GM18505 (cell line): Measurements from ENCODE around the gene COL6A3.
"Not testable (repeated sequence)": the region's sequence is repeated elsewhere in the genome, so short reads cannot be mapped to it uniquely, and the experiment has no call there.

Experiments
- ATAC-seq: cut with Tn5 transposase; IDR thresholded peaks from one replicate; pipeline ENCODE4 v1.9.1; 2021; ENCODE audit not compliant: unreplicated experiment
- POLR2A ChIP-seq: IDR thresholded peaks from 4 replicates; pipeline ENCODE4 v1.6.1; 2011; ENCODE audit warnings: borderline replicate concordance; ENCODE audit not compliant: insufficient read depth, insufficient read length; ENCODE audit errors: extremely low read depth

COL6A3 gene

DNA sequence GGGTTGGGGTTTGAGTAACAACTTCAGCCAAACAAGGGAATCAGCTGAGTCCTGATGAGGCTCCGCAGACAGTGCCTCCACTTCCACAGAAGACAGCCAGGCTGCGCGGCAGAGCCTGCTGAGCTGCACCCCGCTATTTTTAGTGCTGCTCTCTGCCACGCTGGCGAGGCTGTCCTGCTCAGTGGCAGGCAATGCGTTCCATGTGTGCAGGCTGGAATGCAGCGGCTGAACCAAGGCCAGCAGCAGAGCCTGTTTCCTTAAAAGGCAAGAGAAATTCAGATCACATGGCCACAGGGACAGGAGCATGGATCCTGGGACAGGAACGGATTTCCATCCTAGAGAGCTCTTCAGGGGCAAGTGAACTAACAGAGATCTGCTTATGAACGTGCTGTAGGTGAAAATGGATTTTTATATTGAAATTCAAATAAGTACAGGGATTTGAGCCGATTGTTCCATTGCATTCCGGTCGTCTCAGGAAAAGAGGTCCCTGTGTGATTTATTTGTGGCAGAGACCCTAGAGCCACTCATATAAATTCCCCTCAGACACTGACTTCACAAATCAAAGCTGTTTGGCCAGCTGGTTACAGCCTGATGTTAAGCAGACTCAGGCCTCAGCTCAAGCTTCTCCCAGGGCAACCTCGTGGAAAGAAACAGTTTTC is 98.7 kb downstream of the COL6A3 start:
- no peak for TF ChIP-seq POLR2A
- no peak for ATAC-seq

DNA sequence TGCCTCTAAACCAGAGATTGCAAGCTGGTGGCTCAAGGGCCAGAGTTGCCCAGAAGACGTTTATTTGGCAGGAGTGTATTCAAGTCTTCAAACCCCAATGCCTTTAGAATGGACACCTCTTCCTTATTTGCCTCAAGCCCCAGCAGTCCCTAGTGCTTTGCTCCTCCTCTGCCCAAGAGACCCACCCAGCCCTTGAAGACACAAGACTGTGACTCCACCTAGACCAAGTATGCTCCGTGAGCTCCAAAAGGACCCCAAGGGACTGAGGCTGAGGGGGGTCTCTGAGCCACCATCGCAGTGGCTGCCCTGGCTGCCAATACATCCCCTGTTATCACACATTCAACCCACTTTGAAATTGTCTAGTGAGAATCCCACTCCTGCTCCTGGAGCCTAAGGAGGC is 99.3 kb downstream of the COL6A3 start:
- TF ChIP-seq POLR2A = no peak
- no peak for ATAC-seq

DNA sequence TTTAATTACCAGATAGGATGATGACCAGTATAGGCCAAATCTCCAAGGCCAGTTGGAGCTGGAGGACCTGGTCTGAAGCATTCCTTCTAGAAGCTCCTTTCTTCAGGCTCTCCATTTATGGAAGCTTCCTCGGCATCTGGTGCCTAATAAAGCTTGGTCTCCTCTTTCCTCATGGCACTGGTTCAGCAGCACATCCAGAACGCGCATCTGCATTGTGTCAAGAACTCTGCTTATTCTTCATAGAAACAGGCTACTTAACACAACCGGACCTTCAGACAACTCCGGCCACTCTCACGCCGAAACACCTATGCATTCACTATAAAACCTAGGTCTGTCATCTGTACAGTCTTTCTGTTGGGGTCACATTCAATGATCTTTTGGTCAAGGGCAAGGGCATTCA is 99.8 kb downstream of the COL6A3 start:
- no peak for TF ChIP-seq POLR2A
- no peak for ATAC-seq

DNA sequence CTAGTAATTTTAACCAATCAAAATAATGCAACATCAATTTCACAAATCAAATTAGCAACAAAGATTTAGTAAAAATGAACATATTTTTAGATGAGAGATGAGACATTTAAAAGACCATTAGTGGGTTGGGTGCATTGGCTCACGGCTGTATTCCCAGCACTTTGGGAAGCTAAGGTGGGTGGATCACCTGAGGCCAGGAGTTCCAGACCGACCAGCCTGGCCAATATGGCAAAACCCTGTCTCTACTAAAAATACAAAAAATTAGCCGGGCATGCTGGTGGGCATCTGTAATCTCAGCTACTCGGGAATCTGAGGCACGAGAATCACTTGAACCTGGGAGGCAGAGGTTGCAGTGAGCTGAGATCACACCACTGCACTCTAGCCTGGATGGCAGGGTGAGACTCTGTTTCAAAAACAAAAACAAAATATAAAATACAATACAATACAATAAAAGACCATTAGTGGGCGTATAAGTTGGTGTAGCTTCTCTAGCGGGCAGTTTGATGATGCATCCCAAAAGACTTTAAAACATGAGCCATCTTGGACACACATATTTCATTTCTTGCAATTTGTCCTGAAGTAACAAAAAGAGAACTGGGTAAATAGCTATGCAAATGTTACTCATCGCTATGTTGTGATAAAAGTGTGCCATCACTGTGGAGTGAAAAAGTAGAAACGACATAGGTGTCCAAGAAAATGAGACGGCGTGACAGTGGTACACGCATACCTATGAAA is 101.8 kb downstream of the COL6A3 start:
- ATAC-seq = no peak

DNA sequence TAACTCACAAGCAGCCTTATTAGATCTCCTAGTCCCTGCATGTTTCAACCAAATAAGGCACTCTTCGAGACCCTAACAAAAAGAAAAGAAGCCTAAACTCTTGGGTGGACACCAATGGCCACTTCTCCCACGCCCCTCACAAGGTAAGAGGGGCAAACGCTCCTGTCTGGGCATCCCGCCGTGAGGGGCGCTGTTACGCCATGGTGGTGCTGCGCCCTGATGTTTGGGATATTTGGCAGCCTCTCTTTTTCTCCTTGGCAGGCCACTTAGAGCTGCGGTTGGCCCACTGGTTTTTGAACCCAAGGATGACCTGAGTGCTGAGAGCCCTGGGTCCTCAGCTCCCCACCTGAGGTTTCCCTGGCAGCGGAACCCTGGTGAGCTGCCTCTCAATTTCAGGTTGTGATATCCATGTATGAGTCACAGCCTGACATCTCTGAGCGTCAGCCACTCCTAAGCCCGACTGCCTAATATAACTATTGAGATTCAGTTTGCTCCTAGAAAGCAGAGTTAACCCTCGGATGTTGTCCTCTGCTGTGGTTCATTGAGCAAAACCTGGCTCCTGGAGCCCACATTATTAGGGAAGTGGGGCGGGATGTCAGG is 103.3 kb downstream of the COL6A3 start:
- no peak for ATAC-seq
- TF ChIP-seq POLR2A = no peak

More for the DNA sequence above, 101.8 kb downstream of the COL6A3 start:
- TF ChIP-seq POLR2A = no peak

DNA sequence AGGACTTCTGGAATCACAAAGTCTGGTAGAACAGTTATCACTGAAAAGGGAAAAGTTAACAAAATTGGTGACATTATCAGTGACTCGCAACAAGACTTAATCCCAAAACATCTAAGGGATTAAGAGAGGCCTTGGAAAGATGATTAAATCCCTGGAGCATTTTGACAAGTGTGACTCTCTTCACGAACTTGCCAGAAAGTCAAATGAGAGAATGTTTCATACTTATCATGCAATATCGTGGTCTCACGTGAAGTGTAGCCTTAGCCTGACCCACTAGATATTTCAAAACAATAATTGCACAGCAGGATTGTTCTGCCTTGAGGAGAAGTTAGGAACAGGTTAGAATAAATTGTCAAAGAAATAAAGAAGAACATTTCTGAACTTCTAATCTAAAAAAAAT is 104.5 kb downstream of the COL6A3 start:
- no peak for ATAC-seq

DNA sequence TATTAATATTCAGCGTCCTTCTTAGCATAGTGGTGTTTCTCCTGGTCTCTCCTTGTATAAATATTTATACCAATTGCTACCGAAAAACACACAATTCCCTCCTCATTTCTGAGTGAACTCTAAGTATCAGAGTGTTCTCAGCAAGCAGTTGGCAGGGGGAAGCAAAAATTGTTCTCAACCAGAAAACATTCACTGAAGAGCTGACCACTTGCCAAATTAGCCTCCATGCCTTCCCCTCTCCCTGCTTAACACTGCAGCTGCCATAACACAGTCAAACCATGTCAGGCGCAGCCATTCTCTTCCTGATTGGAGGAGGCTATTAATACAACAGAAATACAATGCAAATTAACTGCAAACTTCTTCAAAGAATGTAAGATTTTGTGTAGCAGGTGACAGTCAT is 105.0 kb downstream of the COL6A3 start:
- no peak for ATAC-seq
- TF ChIP-seq POLR2A = no peak

More for the DNA sequence above, 104.5 kb downstream of the COL6A3 start:
- TF ChIP-seq POLR2A = no peak

DNA sequence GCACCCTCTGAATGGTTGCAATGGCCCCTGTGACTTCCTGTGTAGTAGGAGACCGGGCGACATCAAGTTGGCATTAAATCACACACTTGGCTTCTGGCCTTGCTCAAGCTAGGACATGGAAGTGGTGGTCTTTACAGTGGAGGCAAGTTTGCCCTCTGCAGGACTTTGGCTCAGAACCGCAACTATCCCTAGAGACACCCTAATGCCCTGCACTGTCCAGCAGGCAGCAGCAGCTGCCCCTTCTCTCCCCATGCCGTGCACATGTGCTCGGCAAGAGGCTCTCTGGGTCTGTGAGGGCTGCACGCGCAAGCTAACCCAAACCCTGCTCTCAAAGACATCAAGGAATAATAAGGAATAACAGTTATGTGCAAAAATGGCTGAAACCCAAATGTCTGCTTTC is 106.5 kb downstream of the COL6A3 start:
- no peak for TF ChIP-seq POLR2A
- no peak for ATAC-seq

DNA sequence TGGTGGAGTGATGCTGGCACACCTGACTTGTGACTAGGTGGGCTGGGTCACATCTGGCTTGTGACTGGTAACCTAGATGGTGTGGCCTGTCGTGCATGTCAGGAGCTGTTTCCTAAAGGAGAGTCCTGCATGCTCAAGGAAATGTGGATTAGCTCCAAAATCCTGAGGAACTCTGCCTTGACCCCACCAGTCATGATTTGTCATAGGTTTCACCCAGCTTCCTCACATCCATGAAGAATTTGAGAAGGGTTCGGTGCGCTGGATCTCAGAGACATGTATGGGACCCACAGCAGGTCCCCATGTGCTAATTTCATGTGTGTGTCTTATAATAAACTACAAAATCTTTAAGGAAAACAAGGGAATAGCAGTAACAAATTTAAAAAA is 107.2 kb downstream of the COL6A3 start:
- ATAC-seq = no peak
- no peak for TF ChIP-seq POLR2A

DNA sequence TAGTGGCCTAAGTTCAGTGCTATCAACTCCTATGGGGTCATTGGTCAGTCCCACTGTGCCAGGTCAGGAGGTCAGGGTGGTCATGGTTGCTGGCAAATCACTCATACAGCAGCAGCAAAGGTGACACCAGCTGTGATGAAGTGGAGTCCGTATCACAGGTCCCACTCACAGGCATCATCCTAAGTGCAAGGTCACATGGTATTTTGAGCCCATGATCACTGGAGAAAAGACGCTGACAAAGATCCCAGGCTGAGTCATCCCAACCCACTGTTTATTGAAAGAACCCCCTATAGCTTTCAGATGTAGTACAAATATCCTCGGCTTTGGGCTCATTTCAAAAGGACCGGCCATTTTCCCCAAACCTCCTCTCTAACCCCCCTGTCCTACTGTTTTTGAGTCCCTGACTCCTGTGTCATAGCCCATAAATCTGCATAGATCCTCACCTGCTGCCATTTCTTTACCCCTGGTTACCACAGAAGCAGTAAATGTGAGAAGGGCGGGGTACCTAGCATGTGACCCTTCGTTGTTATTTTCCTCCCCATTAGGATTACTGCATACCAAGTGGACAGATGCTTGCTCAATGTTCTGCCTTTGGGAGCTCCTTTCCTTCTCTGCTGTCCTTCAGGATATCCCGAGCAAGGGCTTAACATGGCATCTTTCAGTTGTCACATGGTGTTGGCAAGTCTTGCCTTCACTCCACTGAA is 107.7 kb downstream of the COL6A3 start:
- no peak for ATAC-seq
- no peak for TF ChIP-seq POLR2A

DNA sequence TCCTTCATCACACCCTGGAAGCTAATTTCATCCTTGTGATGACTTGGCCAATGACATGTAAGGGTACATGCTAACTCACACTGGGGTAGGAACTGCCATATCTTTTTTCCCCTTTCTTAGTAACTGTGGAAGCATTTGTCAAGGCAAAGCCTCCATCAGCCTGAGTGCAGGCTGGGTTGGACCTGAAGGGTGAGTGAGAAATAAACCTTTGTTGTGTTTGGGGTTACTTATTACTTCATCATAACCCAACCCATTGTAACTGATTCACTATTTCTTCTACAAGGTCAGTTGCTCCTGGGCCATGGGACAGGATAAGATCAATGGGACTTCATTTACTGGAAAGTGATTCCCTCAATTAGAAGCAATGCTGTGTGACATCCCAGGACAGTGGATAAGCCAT is 108.4 kb downstream of the COL6A3 start:
- ATAC-seq = no peak

DNA sequence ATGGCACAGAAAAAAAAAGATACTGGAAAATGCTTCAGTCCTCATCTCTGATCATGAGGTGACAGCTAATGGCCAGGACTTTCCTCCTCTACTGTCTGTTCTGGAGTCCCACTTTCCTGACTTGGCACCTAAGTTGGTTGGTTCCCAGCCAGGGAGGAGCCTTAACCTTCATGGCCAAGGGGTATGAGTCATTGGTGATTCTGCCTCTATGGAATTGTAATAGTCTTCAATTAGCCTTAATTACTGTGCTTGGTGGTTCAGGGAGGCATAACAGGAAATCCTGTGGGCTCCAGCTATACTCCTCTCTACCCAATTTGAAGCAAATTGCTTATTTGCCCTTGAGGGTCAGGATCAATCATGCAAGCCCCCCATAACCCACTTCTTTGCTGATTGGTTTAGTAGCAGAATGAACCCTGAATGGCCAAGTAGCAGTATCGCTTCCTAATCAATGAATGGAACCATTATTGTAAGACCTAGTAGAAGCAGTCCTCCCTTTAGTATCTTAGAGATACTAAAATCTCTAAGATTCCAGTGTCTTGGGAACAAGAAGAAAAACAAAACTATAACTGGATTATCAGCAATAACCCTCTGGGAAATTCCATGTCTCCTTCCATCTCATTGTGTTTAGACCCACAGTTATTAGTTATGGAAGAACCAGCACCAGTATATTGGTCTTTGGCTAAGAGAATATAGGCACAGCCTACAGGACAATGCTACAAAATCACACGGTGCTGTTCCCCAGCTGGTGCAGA is 109.0 kb downstream of the COL6A3 start:
- ATAC-seq = no peak
- no peak for TF ChIP-seq POLR2A

More for the DNA sequence above, 108.4 kb downstream of the COL6A3 start:
- TF ChIP-seq POLR2A = no peak

DNA sequence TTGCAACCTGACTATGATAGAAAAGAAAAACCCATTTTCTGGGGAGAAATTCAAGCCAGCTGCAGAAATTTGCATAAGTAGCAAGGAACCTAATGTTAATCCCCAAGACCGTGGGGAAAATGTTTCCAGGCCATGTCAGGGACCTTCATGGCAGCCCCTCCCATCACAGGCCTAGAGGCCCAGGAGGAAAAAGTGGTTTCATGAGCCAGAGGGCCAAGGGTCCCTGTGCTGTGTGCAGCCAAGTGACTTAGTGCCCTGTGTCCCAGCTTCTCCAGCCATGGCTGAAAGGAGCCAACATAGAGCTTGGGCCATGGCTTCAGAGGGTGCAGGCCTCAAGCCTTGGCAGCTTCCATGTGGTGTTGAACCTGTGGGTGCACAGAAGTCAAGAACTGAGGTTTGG is 110.7 kb downstream of the COL6A3 start:
- ATAC-seq = not testable (repeated sequence)
